Hepatocyte (in vitro differentiated cells): ENCODE measurements around the gene NCBP3. TPM values are rescaled to one million over a fixed set of nuclear protein-coding genes. Genes with fewer than 3 reads are reported as not detected.

Experiments used
- DNase-seq: peaks from one replicate; pipeline ENCODE4 v3.0.0-alpha.2; 2016; ENCODE audit warnings: low spot score
- H2AFZ ChIP-seq: fragments of 200-600 bp; sonication (generic); 2 replicates; pipeline ENCODE4 v1.6.0; 2016; ENCODE audit warnings: antibody characterized with exemption, mild to moderate bottlenecking
- H3K27ac ChIP-seq: fragments of 200-600 bp; sonication (generic); 2 replicates; pipeline ENCODE4 v1.5.1; 2016; ENCODE audit warnings: mild to moderate bottlenecking
- H3K27me3 ChIP-seq: fragments of 200-600 bp; sonication (generic); 2 replicates; pipeline ENCODE4 v1.6.1; 2016
- H3K36me3 ChIP-seq: fragments of 200-600 bp; sonication (generic); replicated peaks from 2 replicates; pipeline ENCODE4 v1.5.1; 2016; ENCODE audit warnings: low read depth; ENCODE audit not compliant: insufficient read depth
- H3K4me1 ChIP-seq: fragments of 200-600 bp; sonication (generic); 2 replicates; pipeline ENCODE4 v1.5.1; 2016; ENCODE audit warnings: mild to moderate bottlenecking, moderate library complexity; ENCODE audit not compliant: insufficient read depth
- H3K4me2 ChIP-seq: fragments of 200-600 bp; sonication (generic); 2 replicates; pipeline ENCODE4 v1.6.0; 2016
- H3K4me3 ChIP-seq: fragments of 200-600 bp; sonication (generic); 2 replicates; pipeline ENCODE4 v1.5.1; 2016; ENCODE audit warnings: mild to moderate bottlenecking
- H3K79me2 ChIP-seq: fragments of 200-600 bp; sonication (generic); 2 replicates; pipeline ENCODE4 v1.6.0; 2017; ENCODE audit warnings: mild to moderate bottlenecking
- H3K9me2 ChIP-seq: fragments of 200-600 bp; sonication (generic); replicated peaks from 2 replicates; pipeline ENCODE4 v1.6.0; 2017; ENCODE audit warnings: mild to moderate bottlenecking; ENCODE audit not compliant: insufficient read depth
- H3K9me3 ChIP-seq: fragments of 200-600 bp; sonication (generic); 2 replicates; pipeline ENCODE4 v1.5.1; 2016; ENCODE audit warnings: low read depth, mild to moderate bottlenecking
- H4K20me1 ChIP-seq: fragments of 200-600 bp; sonication (generic); 2 replicates; pipeline ENCODE4 v1.6.0; 2016; ENCODE audit warnings: mild to moderate bottlenecking; ENCODE audit not compliant: insufficient read depth, poor library complexity, severe bottlenecking
- CTCF ChIP-seq: fragments of 200-600 bp; sonication (generic); IDR thresholded peaks from 2 replicates; pipeline ENCODE4 v1.5.1; 2016; ENCODE audit warnings: antibody characterized with exemption, mild to moderate bottlenecking; ENCODE audit not compliant: poor library complexity
- EZH2 ChIP-seq: fragments of 200-600 bp; sonication (generic); IDR thresholded peaks from 2 replicates; pipeline ENCODE4 v1.6.1; 2016; ENCODE audit warnings: antibody characterized with exemption, mild to moderate bottlenecking, borderline replicate concordance
- EZH2phosphoT487 ChIP-seq: fragments of 200-600 bp; sonication (generic); IDR thresholded peaks from one replicate; pipeline ENCODE4 v1.6.1; 2018; ENCODE audit warnings: antibody characterized with exemption, mild to moderate bottlenecking, low read depth, moderate library complexity; ENCODE audit not compliant: unreplicated experiment, severe bottlenecking
- WGBS: methylation state at CpG from one replicate; pipeline ENCODE4 v1.1.6; 2016; ENCODE audit warnings: low lambda C conversion rate; ENCODE audit errors: missing lambda C conversion rate; 5-methylcytosine and 5-hydroxymethylcytosine counted together
- polyA plus RNA-seq: library from polyadenylated mRNA; unstranded; fragments of >200 nt; fragmentation: Nextera tagmentation; extraction: Ambion mirVana; gene quantifications from 2 replicates; pipeline ENCODE4 v1.2.1, GENCODE V29; 2016
- total RNA-seq: library from RNA; depleted of rRNA; stranded (reverse); fragments of >200 nt; gene quantifications from 2 replicates; pipeline ENCODE4 v1.2.3, GENCODE V29; 2014

Gene NCBP3
- total and polyA plus RNA-seq, 2 experiments from 2014 or later, result 20.6 to 31.8 TPM

DNA sequence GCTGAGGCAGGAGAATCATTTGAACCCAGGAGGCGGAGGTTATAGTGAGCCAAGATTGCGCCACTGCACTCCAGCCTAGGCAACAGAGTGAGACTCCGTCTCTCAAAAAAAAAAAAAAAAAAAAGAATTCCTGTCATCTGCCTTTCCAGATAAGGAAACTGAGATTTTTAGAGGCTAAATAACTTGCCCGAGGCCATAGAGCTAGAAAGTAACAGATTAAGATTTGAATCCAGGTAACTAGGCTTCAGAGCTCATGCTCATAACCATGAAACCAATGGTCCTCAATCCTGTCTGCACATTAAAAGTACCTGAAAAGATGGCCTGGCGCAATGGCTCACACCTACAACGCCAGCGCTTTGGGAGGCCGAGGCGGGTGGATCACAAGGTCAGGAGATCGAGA, 9.5 kb downstream of the NCBP3 start:
- Histone ChIP-seq H3K4me2 (no peak overlapping the region), H4K20me1 (peaks cover 4% of the 10 kb centered on the region), H3K4me3 (no peak overlapping the region), H3K27me3 (no peaks in the 10 kb centered on the region), H2AFZ (no peak overlapping the region), H3K79me2 (peaks cover 77% of the 10 kb centered on the region), H3K4me1 (no peaks in the 10 kb centered on the region), H3K9me3 (no peaks in the 10 kb centered on the region), H3K9me2 (no peaks in the 10 kb centered on the region), H3K36me3 (peaks cover 3% of the 10 kb centered on the region), H3K27ac (no peak overlapping the region)
- DNase-seq, result no peak
- over 99% methylated on average over 10 of the region's 10 CpGs for WGBS
- TF ChIP-seq EZH2phosphoT487 (no peak), CTCF (no peak), EZH2 (no peak)

DNA sequence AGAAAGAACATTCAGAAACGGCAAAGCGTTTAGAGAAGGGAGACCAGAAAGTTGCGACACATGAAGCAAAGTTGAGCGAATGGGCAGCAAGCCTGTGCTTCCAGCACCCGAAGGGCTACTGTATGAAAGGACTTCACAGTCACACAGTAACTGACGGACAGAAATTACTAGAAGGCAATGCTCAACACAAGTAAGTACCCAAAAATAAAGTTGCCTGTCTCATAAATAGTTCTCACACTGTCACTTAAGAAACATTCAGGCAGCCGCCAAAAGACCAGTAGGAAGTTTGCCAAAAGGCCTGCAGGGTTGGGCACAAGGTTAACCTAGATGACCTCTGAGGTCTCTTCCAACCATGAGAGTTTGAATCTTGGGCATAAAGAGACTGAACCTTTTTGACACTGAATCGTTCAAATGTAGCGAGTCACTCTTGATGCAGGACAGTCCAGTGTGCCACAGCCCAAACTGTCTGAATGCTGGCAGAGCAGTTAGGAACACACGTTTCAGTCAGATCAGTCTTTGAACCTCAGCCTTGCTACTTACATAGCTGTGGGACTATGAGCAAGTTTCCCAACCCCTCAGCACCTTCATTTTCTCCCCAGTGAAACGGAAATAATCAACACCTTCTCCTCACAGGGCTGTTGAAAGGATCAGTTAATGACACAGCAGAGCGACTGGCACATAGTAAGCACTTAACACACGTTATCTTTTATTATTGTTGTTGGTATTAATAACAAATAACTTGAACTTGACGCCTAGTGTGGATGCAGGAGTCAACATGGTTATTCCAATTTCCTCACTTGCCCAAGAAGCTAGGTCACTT, 10.4 kb downstream of the NCBP3 start:
- peaks cover 73% of the 10 kb centered on the region for H3K79me2 ChIP-seq
- WGBS, result 89% methylated on average over 14 of the region's 14 CpGs
- DNase-seq, result no peak
- no peak overlapping the region for H3K4me3 ChIP-seq
- TF ChIP-seq CTCF (no peak), EZH2 (no peak), EZH2phosphoT487 (no peak)
- no peaks in the 10 kb centered on the region for H3K4me1 ChIP-seq
- no peak overlapping the region for H2AFZ ChIP-seq
- H3K4me2 ChIP-seq, result no peak overlapping the region
- H3K9me2 ChIP-seq, result no peaks in the 10 kb centered on the region
- H3K36me3 ChIP-seq, result peaks cover 3% of the 10 kb centered on the region
- no peak overlapping the region for H3K27ac ChIP-seq
- no peaks in the 10 kb centered on the region for H3K9me3 ChIP-seq
- H4K20me1 ChIP-seq, result peaks cover 4% of the 10 kb centered on the region
- no peaks in the 10 kb centered on the region for H3K27me3 ChIP-seq

DNA sequence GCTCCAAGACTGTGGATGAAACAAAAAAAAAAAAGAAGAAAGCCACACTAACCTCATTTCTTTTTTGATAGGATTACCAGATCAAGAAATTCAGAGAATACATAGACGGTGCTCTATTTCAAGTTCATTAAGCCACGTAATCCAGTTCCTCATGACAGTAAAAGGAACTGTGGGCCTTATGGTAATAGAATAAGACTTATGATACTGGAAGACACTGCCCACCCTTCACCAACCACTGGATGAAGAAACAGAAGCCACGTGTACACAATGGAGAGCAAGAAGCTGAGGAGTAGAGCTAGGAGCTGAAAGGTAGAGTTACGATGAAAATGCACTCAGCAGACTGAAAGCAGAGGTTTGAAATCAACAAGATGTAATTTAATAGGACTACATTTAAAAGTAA, 11.2 kb downstream of the NCBP3 start:
- Histone ChIP-seq H3K4me1 (no peaks in the 10 kb centered on the region), H3K4me3 (no peak overlapping the region), H3K27ac (no peak overlapping the region), H4K20me1 (peaks cover 4% of the 10 kb centered on the region), H3K27me3 (no peaks in the 10 kb centered on the region), H2AFZ (no peak overlapping the region), H3K9me2 (no peaks in the 10 kb centered on the region), H3K79me2 (peaks cover 65% of the 10 kb centered on the region), H3K9me3 (no peaks in the 10 kb centered on the region), H3K36me3 (no peaks in the 10 kb centered on the region), H3K4me2 (no peak overlapping the region)
- TF ChIP-seq EZH2phosphoT487 (no peak), EZH2 (no peak), CTCF (no peak)
- DNase-seq, result no peak
- 95% methylated on average over 4 of the region's 4 CpGs for WGBS
